Stimulated activated CD4-positive, alpha-beta T cell treated with anti-CD3 and anti-CD28 coated beads, Interleukin-12 subunit alpha, Interleukin-12 subunit beta, amount 100 ng/mL, for 48 hours (primary cell): ENCODE results near the gene ALDH3B1.

ENCODE experiments used
- DNase-seq, 3 donors: peaks; one replicate each; pipeline ENCODE4 v3.0.0-alpha.2; 2020; ENCODE audit warnings: low read depth in 2 of 3, low spot score in 1 of 3

The ALDH3B1 gene

DNA sequence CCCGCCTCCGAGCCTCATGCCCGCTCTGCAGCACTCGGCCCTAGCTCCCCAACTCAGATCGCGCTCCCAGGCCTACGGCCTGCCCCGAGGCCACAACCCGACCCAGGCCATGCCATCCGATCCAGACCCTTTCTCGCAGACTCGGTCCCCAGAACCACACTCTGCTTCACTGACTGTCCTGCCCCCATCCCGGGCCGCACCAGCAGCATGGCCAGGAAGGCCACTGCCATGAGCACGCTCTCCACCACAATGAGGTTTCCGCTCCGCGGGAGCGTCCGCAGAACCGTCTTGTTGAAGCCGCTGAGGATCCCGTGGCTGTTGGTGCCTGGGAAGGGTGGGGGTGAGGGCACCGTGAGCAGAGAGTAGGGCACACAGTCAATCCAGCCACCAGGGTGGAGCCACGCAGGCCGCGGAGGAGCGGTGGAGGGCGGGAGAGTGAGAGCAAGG is 12.6 kb upstream of the ALDH3B1 start:
- DNase-seq, result no peak

- DNase-seq, result no peak
Measured at GRCh38 chr11:67998150-67999045, 11.7 kb upstream of the ALDH3B1 start.

- no peak for DNase-seq
Measured at GRCh38 chr11:67999201-67999629, 10.9 kb upstream of the ALDH3B1 start.

- DNase-seq, result no peak
Measured at GRCh38 chr11:67999704-68000103, 10.4 kb upstream of the ALDH3B1 start.

DNA sequence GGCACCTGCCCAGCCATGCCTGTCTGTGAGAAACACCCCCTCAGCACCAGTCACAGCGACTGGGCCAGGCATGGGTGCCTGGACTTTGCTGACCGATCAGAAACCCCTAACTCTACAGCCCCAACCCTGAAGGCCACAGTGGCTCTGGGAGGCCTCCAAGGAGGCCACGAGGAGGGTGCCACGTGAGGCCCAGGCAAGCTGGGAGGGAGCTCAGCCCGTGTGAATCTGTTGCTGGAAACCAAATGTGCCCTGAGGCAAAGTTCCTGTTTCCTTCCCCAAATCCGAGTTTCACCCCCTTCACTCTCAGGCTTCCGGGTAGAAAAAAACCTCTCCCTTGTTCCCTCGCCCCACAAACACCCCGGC is 7.6 kb upstream of the ALDH3B1 start:
- no peak for DNase-seq

GRCh38 chr11:68002938-68003845 is 6.9 kb upstream of the ALDH3B1 start:
- peak in 2 of 3 donors; percentile 22 to 32 for DNase-seq

- DNase-seq, result peak; percentile 61 to 83 (median 71)
Measured at GRCh38 chr11:68003846-68004550, 6.1 kb upstream of the ALDH3B1 start, which contains the start of gene UNC93B1. UNC93B1 (minus strand) TSS chr11:68004097; CDS start chr11:68004043, 54 bp downstream.

GRCh38 chr11:68004551-68005335 is 5.4 kb upstream of the ALDH3B1 start:
- DNase-seq, result no peak

GRCh38 chr11:68006606-68007166 is 3.4 kb upstream of the ALDH3B1 start:
- no peak for DNase-seq

GRCh38 chr11:68007498-68008380 is 2.4 kb upstream of the ALDH3B1 start:
- no peak for DNase-seq

- no peak for DNase-seq
Measured at GRCh38 chr11:68008381-68009337, 1.5 kb upstream of the ALDH3B1 start.

GRCh38 chr11:68009391-68010089 is 587 bp upstream of the ALDH3B1 start:
- no peak for DNase-seq

DNA sequence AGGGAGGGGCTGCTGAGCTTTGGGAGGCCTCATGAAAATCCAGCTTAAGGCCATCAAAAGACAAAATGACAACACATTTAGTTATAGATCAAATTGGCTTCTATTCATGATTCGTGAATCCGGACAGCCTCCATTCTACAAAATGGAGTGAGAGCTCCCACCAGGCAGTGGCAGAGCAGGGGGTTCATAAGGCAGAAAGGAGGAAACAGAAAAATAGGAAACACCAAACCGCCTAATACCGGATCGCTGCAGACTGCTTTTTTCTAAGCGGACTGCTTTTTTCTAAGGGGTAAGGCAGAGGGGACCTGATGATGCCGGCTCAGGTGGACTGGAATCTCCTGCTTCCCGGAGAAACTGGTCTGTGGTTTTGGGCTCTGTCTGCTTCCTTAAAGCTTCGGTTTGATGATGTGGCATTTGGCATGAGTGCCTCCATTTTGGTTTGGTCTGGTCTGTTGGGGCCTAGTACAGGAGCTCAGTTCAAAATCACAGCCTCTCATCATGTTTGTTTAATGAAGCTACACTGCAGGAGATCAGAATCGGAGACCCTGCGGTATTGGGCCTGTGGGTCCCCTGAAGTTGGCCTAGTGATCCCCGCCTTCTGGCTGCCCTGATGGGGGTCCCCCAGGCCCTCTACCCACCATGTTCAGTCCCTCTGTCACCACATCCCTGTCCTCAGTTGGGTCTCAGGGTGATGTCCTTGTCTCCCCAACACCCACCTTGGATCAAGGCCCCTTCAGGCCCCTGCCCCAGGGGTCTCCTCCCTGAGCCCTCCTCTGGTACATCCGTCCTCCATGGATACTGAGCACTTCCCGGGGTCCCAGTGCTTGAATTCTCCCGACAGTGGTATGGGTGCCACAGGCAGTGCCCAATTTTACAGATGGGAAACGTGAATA is 1.2 kb downstream of the ALDH3B1 start:
- DNase-seq, result no peak

DNA sequence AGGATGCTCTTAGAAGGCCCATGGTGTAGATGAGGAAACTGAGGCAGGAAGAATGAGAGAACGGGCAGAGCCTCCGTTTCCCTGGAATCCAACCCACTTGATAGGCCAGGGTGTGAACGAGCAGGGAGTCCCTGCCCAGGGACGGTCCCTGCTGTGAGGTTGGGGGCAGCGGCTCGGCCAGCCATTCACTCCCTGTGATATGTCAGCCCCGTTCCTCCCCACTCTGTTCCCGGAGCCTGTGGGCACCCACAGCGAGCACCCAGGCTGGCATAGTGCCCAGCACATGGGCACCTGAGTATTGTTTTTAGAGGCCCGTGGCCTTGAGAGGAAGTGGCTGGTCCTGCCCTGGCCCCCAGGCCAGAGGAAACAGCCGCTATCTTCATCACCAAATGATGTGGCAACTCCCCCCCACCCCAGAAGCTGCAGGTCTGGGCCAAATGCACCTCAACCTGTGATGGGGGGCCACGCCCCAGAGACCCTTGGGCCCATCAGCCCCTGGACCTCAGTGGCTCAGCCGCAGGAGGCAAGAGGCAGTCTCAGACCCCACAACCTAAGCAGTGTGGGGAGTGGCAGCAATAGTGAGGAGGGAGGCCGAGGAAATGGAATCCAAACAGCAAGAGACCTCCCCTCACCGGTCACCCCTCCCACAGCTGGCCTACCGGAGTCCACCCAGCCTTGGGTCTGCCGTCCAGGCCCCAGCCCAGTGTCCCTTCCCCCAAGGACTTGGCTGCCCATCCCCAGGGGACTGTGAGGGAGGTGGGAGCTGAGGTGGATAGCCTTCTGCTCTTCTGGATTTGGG is 2.1 kb downstream of the ALDH3B1 start:
- DNase-seq, result no peak

DNA sequence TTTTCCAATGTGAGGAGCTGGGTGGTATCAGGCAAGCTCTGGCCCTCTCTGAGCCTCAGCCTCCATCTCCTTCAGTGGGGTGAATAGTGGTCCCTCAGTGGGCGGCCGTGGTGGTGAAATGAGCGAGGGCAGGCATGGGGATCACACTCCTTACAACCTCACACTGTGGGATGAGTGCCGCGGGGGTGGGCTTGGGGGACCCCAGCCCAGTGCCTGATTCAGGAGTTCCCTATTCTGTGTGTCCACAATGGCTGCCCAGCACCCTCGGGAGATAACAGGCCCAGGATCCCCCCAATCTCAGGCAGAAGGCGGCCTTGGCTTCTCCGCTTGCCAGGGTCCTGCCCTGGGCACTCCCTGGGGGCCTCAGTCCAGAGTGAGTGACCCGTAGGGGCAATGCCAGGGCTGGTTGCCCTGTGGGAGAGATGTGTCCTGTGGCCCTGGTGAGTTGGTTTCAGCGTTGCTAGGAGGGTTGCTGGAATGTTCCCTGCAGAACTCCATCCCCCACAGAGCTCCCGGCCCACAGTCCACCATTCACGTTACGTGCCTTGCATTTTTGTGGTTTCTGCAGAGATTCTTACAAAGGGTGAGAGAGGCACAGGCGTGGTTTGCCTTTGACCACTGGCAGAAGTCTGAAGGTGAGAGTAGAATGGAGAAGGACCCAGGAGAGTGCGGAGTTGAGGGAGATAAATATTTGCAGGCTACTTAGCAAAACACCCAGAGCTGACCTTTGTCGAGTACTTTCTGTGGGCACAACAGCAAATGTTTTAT is 2.9 kb downstream of the ALDH3B1 start:
- DNase-seq, result no peak
